ENCODE results near the gene OR52I2.

Gene OR52I2

GRCh38 chr11:4560467-4560866 lies 21.1 kb upstream of the OR52I2 start:
- TF ChIP-seq EP300 (IDR thresholded peaks at IDR 0.05; ENCODE audit: borderline replicate concordance) (no peak), FOXM1 (IDR thresholded peaks at IDR 0.05; ENCODE audit: borderline replicate concordance, low read depth) (no peak), NFIC (IDR thresholded peaks at IDR 0.05) (no peak), ZBTB7A (IDR thresholded peaks at IDR 0.05; ENCODE audit: low read depth) (no peak), TAF1 (IDR thresholded peaks at IDR 0.05; ENCODE audit: low read depth) (no peak), REST (IDR thresholded peaks at IDR 0.05; ENCODE audit: low read depth) (no peak), CREB1 (IDR thresholded peaks at IDR 0.05; ENCODE audit: low read depth) (no peak), MAX (IDR thresholded peaks at IDR 0.05) (no peak), EGR1 (IDR thresholded peaks at IDR 0.05) (no peak), RAD21 (IDR thresholded peaks at IDR 0.05; ENCODE audit: low read depth) (no peak), YY1 (IDR thresholded peaks at IDR 0.05; ENCODE audit: low read depth) (no peak), TCF12 (IDR thresholded peaks at IDR 0.05; ENCODE audit: low read depth) (no peak), TEAD4 (IDR thresholded peaks at IDR 0.05) (no peak), CEBPB (IDR thresholded peaks at IDR 0.05) (no peak), USF1 (IDR thresholded peaks at IDR 0.05) (no peak)

- TF ChIP-seq CEBPB (IDR thresholded peaks at IDR 0.05) (no peak), CREB1 (IDR thresholded peaks at IDR 0.05; ENCODE audit: low read depth) (no peak), FOXM1 (IDR thresholded peaks at IDR 0.05; ENCODE audit: borderline replicate concordance, low read depth) (no peak), REST (IDR thresholded peaks at IDR 0.05; ENCODE audit: low read depth) (no peak), USF1 (IDR thresholded peaks at IDR 0.05) (no peak), NFIC (IDR thresholded peaks at IDR 0.05) (no peak), TAF1 (IDR thresholded peaks at IDR 0.05; ENCODE audit: low read depth) (no peak), ZBTB7A (IDR thresholded peaks at IDR 0.05; ENCODE audit: low read depth) (no peak)
Observed at GRCh38 chr11:4565371-4565770, 16.2 kb upstream of the OR52I2 start.

- no peak for TF ChIP-seq NFIC (IDR thresholded peaks at IDR 0.05)
- no peak for TF ChIP-seq MAX (IDR thresholded peaks at IDR 0.05)
- no peak for TF ChIP-seq EGR1 (IDR thresholded peaks at IDR 0.05)
- no peak for TF ChIP-seq TAF1 (IDR thresholded peaks at IDR 0.05; ENCODE audit: low read depth)
- TF ChIP-seq CREB1 (IDR thresholded peaks at IDR 0.05; ENCODE audit: low read depth), result no peak
- no peak for TF ChIP-seq YY1 (IDR thresholded peaks at IDR 0.05; ENCODE audit: low read depth)
Observed at GRCh38 chr11:4569075-4569474, 12.5 kb upstream of the OR52I2 start.

- TF ChIP-seq CEBPB (IDR thresholded peaks at IDR 0.05), result no peak
- no peak for TF ChIP-seq TEAD4 (IDR thresholded peaks at IDR 0.05)
- no peak for TF ChIP-seq FOXM1 (IDR thresholded peaks at IDR 0.05; ENCODE audit: borderline replicate concordance, low read depth)
- TF ChIP-seq YY1 (IDR thresholded peaks at IDR 0.05; ENCODE audit: low read depth), result no peak
- no peak for TF ChIP-seq RAD21 (IDR thresholded peaks at IDR 0.05; ENCODE audit: low read depth)
- no peak for TF ChIP-seq REST (IDR thresholded peaks at IDR 0.05; ENCODE audit: low read depth)
- TF ChIP-seq ZBTB7A (IDR thresholded peaks at IDR 0.05; ENCODE audit: low read depth), result no peak
- TF ChIP-seq EGR1 (IDR thresholded peaks at IDR 0.05), result no peak
- TF ChIP-seq NFIC (IDR thresholded peaks at IDR 0.05), result no peak
- no peak for TF ChIP-seq CREB1 (IDR thresholded peaks at IDR 0.05; ENCODE audit: low read depth)
- TF ChIP-seq TAF1 (IDR thresholded peaks at IDR 0.05; ENCODE audit: low read depth), result no peak
- TF ChIP-seq TCF12 (IDR thresholded peaks at IDR 0.05; ENCODE audit: low read depth), result no peak
- no peak for TF ChIP-seq USF1 (IDR thresholded peaks at IDR 0.05)
- no peak for TF ChIP-seq MAX (IDR thresholded peaks at IDR 0.05)
- no peak for TF ChIP-seq EP300 (IDR thresholded peaks at IDR 0.05; ENCODE audit: borderline replicate concordance)
Observed at GRCh38 chr11:4576880-4577279, 4.7 kb upstream of the OR52I2 start.
